Heart right ventricle (tissue), 16 donors: ENCODE measurements around the gene NCOA6. TPM values are rescaled to one million over a fixed set of nuclear protein-coding genes. Genes with fewer than 3 reads are reported as not detected.
"Not testable (repeated sequence)": the region's sequence is repeated elsewhere in the genome, so short reads cannot be mapped to it uniquely, and the experiment has no call there.

Experiments
- ATAC-seq, 8 donors: fragments of 200-7000 bp; cut with Tn5 transposase; one replicate each; pipeline ENCODE4 v1.9.1; 2020; ENCODE audit warnings: mild to moderate bottlenecking in 8 of 8, moderate library complexity in 8 of 8, moderate number of reproducible peaks in 1 of 8
- DNase-seq, 2 donors: peaks; one replicate each; pipeline ENCODE4 v3.0.0-alpha.2; 2020
- H3K27ac ChIP-seq, 10 donors: fragments of 200-600 bp; sonication (generic) in 2 of 10; one replicate each; pipeline versions ENCODE4 v1.5.0 to v1.8.0; 2020 to 2022; ENCODE audit warnings: mild to moderate bottlenecking in 3 of 10
- H3K27me3 ChIP-seq, 7 donors: fragments of 200-600 bp; one replicate each; pipeline ENCODE4 v1.8.0; 2021 to 2022; ENCODE audit warnings: mild to moderate bottlenecking in 2 of 7
- H3K36me3 ChIP-seq, 9 donors: fragments of 200-600 bp; sonication (generic) in 1 of 9; one replicate each; pipeline versions ENCODE4 v1.5.0 to v1.8.0; 2020 to 2022; ENCODE audit warnings: mild to moderate bottlenecking in 2 of 9
- H3K4me1 ChIP-seq, 9 donors: fragments of 200-600 bp; sonication (generic) in 1 of 9; one replicate each; pipeline versions ENCODE4 v1.5.0 to v1.8.0; 2020 to 2022; ENCODE audit warnings: mild to moderate bottlenecking in 4 of 9
- H3K4me3 ChIP-seq, 10 donors: fragments of 200-600 bp; sonication (generic) in 2 of 10; one replicate each; pipeline versions ENCODE4 v1.5.0 to v1.8.0; 2020 to 2022; ENCODE audit warnings: mild to moderate bottlenecking in 7 of 10, moderate library complexity in 2 of 10
- H3K9me3 ChIP-seq, 11 donors: fragments of 200-600 bp in 10 of 11; sonication (generic) in 2 of 11; one replicate each; pipeline versions ENCODE4 v1.5.0 to v1.8.0; 2013 to 2022; ENCODE audit warnings: mild to moderate bottlenecking in 2 of 11, control low read depth in 1 of 11, moderate library complexity in 1 of 11
- WGBS, 2 donors: extraction: QIAGEN DNeasy Blood & Tissue Kit; methylation state at CpG; one replicate each; pipeline ENCODE4 v1.1.7; 2013; ENCODE audit warnings: inconsistent platforms in 1 of 2; 5-methylcytosine and 5-hydroxymethylcytosine counted together
- intact Hi-C, 10 donors: fragments of 100-400 bp; cut with DNase I; formaldehyde crosslinking; loops; one replicate each; pipeline versions ENCODE4 v1.11.1 to v1.14.2; 2022
- polyA plus RNA-seq, 2 donors: library from polyadenylated mRNA; stranded (reverse); fragments of 200-250 nt; gene quantifications; one replicate each; pipeline ENCODE4 v1.2.3, GENCODE V29; 2013
- total RNA-seq, 10 donors: library from RNA; stranded (reverse); fragmentation: NEBNext Ultra II Directional in 3 of 10; extraction: Animal tissue kit (Norgen Biotek cat#: 25700) in 3 of 10; gene quantifications; one replicate each; pipeline versions ENCODE4 v1.2.1 to v1.2.4, GENCODE V29; 2021 to 2023
- TF ChIP-seq, protein P1 (sequence below), 9 donors: fragments of 200-600 bp; sonication (generic) in 2 of 9; IDR thresholded peaks; one replicate each; pipeline versions ENCODE4 v1.5.0 to v1.8.0; 2021 to 2022; ENCODE audit warnings: antibody characterized with exemption in 9 of 9, mild to moderate bottlenecking in 5 of 9, moderate library complexity in 1 of 9
- donor health status: Arrhythmogenic right ventricular cardiomyopathy.
- donor health status: ischemic (EF 13 %, LVEDD 7.1; RV severe dilation, severe dysfunction).
- donor health status: healthy with polysubstance abuse.
- donor health status: DM: no; HTN: yes; CAD: no.
- donor health status: DM: no; HTN: no; CAD: no.
- donor health status: ischemic (EF 25% LVEDD 6.9; RV normal size, moderate dysfunction).
- donor health status: ischemic (EF 25% LVEDD 5.7; RV mildly dilated, moderate dysfunction).
- donor health status: healthy.
- donor health status: DM: yes; HTN: yes; CAD: no.
- donor health status: Ischemic cardiomyopathy.
- donor health status: ischemic (EF 35%, LVEDD 5.7; RV mildly dilated, moderate dysfunction).
- donor health status: nonischemic (EF 11% LVEDD 7.7; RV severe dilation, severe dysfunction).
- donor health status: DM: yes; HTN: yes; CAD: no.
- donor health status: PGD.
- donor health status: ischemic (EF 29% LVEDD 5.4; RV normal size, mild dysfunction).
- donor health status: nonischemic (EF 23%, LVEDD 6.1; RV moderate dilation, normal function).

NCOA6 gene
- total and polyA plus RNA-seq, 12 donors, result 11.6 to 37.5 (median 18.0) TPM

DNA sequence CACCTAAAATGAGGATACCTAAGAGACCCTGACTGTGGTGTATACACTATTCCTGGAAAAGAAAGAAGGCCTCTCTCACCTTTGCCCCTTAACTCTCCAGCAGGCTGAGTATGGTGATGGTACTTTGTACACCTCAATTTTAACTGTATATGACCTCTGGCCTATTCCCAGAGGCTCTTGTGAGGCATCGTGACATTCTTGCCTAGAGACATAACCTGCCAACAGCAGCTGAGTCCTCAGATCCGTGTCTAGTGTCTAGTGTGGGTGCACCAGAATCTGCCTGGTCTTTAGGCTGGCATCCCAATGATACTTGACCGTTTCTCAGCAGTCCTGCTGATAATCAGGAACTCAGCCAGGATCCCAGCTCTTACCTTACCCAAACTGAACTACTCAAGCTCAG lies 101.3 kb downstream of the NCOA6 start:
- peaks cover 0 to 94% (median 32%) of the 10 kb centered on the region in 9 donors for H3K36me3 ChIP-seq
- TF ChIP-seq, protein P1, sequence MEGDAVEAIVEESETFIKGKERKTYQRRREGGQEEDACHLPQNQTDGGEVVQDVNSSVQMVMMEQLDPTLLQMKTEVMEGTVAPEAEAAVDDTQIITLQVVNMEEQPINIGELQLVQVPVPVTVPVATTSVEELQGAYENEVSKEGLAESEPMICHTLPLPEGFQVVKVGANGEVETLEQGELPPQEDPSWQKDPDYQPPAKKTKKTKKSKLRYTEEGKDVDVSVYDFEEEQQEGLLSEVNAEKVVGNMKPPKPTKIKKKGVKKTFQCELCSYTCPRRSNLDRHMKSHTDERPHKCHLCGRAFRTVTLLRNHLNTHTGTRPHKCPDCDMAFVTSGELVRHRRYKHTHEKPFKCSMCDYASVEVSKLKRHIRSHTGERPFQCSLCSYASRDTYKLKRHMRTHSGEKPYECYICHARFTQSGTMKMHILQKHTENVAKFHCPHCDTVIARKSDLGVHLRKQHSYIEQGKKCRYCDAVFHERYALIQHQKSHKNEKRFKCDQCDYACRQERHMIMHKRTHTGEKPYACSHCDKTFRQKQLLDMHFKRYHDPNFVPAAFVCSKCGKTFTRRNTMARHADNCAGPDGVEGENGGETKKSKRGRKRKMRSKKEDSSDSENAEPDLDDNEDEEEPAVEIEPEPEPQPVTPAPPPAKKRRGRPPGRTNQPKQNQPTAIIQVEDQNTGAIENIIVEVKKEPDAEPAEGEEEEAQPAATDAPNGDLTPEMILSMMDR (IDR thresholded peaks at IDR 0.05), result no peak
- H3K4me1 ChIP-seq, result peaks cover 0 to 14% (median 0%) of the 10 kb centered on the region in 9 donors
- WGBS, 2 donors, result 51 to 63% methylated on average over 3 of the region's 3 CpGs
- DNase-seq (no peak), ATAC-seq (peak in 6 of 8 donors; percentile 33 to 84 (median 48))
- no peaks in the 10 kb centered on the region for H3K9me3 ChIP-seq
- H3K4me3 ChIP-seq, result no peak overlapping the region
- H3K27ac ChIP-seq, result peak overlapping the region in 1 of 10 donors; percentile 20
- intact Hi-C loops, result no loop called here
- no peaks in the 10 kb centered on the region for H3K27me3 ChIP-seq

DNA sequence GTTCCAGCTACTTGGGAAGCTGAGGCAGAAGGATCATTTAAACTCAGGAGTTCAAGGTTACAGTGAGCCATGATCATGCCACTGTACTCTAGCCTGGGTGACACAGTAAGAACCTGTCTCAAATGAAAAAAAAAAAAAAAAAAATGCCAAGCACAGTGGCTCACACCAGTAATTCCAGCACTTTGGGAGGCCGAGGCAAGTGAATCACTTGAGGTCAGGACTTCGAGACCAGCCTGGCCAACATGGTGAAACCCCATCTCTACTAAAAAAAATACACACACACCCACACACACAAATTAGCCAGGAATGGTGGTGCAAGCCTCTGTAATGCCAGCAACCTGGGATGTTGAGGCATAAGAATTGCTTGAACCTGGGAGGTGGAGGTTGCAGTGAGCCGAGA lies 102.9 kb downstream of the NCOA6 start:
- H3K4me3 ChIP-seq, H3K27me3 ChIP-seq, ATAC-seq, H3K27ac ChIP-seq, H3K9me3 ChIP-seq, DNase-seq, intact Hi-C loops: not testable (repeated sequence)
- peaks cover 0 to 14% (median 0%) of the 10 kb centered on the region in 9 donors for H3K4me1 ChIP-seq
- H3K36me3 ChIP-seq, result peaks cover 0 to 95% (median 32%) of the 10 kb centered on the region in 9 donors
- 96 to 97% methylated on average over 3 of the region's 3 CpGs for WGBS, 2 donors

DNA sequence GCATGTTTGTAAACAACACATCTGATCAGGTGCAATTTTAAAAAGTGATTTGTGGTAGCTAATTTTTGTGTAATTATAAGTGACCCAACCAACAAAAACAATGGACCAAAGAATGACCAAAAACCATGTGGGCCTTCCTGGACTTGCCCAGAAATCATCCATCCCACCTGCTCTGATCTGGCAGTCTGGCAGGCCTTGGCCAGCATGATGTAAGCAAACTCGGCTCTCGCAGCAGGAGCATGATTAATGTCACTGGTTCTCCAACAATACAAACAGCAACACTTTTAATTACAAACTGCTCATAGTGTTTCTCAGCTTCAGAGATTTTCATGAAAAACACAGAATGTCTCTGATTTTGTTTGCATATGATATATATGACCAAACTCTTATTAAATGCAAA lies 105.2 kb downstream of the NCOA6 start:
- peaks cover 0 to 92% (median 10%) of the 10 kb centered on the region in 9 donors for H3K36me3 ChIP-seq
- WGBS, 2 donors, result 52 to 63% methylated on average over 2 of the region's 2 CpGs
- DNase-seq (no peak), ATAC-seq (no peak)
- intact Hi-C loops, result no loop called here
- H3K4me3 ChIP-seq, result no peak overlapping the region
- no peaks in the 10 kb centered on the region for H3K9me3 ChIP-seq
- H3K27me3 ChIP-seq, result no peaks in the 10 kb centered on the region
- no peak overlapping the region for H3K27ac ChIP-seq
- TF ChIP-seq, protein P1 (IDR thresholded peaks at IDR 0.05), result no peak
- H3K4me1 ChIP-seq, result peaks cover 0 to 14% (median 0%) of the 10 kb centered on the region in 9 donors

DNA sequence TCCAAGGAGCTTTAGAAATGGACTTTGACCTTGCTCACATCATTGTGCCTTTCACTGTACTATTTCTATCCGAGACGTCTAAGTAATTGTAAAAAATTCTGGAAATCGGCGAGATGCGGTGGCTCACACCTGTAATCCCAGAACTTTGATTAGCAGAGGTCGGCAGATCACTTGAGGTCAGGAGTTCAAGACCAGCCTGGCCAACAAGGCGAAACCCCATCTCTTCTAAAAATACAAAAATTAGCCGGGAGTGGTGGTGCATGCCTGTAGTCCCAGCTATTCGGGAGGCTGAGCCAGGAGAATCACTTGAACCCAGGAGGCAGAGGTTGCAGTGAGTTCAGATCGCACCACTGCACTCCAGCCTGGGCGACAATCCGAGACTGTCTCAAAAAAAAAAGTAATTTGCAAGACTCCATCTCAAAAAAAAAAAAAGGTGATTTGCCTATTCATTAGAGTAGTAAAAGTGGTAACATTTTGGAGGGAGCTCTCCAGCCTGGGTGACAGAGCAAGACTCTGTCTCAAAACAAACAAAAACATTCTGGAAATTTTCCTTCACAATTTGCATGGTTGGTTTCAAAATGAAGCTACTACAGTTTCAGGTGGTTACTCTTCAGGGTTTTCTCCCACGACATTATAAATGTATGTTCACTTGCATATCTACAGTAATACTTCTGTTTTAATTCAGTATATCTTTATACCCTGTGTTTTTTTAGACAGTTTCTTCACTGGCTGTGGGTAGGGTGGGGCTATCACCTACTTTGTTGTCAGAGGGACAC lies 106.0 kb downstream of the NCOA6 start:
- WGBS, 2 donors, result 95 to 96% methylated on average over 13 of the region's 13 CpGs
- peaks cover 0 to 14% (median 2%) of the 10 kb centered on the region in 9 donors for H3K4me1 ChIP-seq
- intact Hi-C loops, H3K4me3 ChIP-seq, ATAC-seq, DNase-seq, H3K27ac ChIP-seq, H3K27me3 ChIP-seq, H3K9me3 ChIP-seq: not testable (repeated sequence)
- peaks cover 0 to 92% (median 12%) of the 10 kb centered on the region in 9 donors for H3K36me3 ChIP-seq

DNA sequence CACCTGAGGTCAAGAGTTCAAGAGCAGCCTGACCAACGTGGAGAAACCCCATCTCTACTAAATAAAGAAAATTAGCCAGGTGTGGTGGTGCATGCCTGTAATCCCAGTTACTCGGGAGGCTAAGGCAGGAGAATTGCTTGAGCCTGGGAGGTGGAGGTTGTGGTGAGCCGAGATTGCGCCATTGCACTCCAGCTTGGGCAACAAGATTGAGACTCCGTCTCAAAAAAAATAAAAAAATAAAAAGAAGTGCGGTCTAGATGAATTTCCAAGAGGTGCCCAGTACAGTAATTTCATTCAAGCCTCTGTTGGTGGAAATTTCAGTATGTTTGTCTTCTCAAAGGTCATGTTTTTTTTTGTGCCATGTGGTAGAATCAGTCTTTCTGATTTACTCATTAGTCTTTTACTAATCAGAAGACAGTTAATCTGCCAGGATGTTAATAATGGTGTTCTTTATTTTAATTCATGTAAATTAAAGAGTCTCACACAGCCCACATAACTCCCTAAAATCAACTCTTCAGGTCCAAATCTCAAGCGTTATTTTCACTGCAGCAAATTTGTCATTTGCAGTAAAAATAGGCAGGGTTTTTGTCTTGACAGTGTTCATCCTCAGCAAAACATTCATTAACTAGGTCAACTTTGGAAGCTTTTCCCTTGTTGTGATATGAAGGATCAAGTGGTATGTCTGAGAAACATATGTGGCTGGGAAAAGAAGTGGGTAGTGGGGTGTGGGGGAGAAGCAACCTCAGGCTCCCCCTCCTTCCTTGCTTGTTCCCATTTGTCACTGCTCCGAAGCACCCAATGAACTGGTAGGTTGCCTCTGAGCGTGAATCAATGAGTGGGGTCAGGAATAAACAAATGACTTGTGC lies 108.0 kb downstream of the NCOA6 start:
- Histone ChIP-seq H3K27ac (no peak overlapping the region), H3K4me3 (no peak overlapping the region), H3K4me1 (peaks cover 0 to 28% (median 19%) of the 10 kb centered on the region in 9 donors), H3K36me3 (peaks cover 0 to 92% (median 16%) of the 10 kb centered on the region in 9 donors), H3K9me3 (no peaks in the 10 kb centered on the region), H3K27me3 (no peaks in the 10 kb centered on the region)
- 87 to 93% methylated on average over 9 of the region's 9 CpGs for WGBS, 2 donors
- intact Hi-C loops, result no loop called here
- ATAC-seq (no peak), DNase-seq (no peak)
- TF ChIP-seq, protein P1 (IDR thresholded peaks at IDR 0.05), result no peak
